ENCODE data around the gene MRPS34.

The MRPS34 gene

DNA sequence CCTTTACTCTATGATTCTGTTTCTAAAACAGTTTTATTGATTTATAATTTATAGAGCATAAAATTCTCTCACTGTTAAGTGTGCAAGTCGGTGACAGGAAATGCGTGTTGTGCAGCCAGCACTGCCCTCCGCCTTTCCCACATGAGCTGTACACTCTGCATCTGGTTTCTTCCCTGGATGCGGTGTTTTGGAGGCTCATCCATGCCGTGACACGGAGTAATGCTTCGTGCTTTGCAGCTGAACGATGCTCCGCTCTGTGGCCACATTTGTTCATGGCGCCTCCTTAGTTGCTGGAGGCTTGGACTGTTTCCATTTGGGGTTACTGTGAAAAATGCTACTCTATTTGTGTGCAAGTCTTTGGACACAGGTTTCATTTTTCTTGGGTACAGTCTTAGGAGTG, 27.8 kb upstream of the MRPS34 start:
- no peaks in the 10 kb centered on the region for H3K9me3 ChIP-seq (ENCODE audit: control insufficient read depth, insufficient read depth, low read depth, low read length)
- peaks cover 0 to 5% of the 10 kb centered on the region in 2 experiments; a peak in 2 of 3 replicates for H3K36me3 ChIP-seq (ENCODE audit: control insufficient read depth in 2 of 2, insufficient read depth in 1 of 2, low read length in 2 of 2)
- H3K4me1 ChIP-seq (ENCODE audit: control insufficient read depth, insufficient read depth, low read length) = no peaks in the 10 kb centered on the region
- H3K27ac ChIP-seq (ENCODE audit: extremely low read depth, low read depth, low read length) = no peak overlapping the region
- H3K4me3 ChIP-seq (ENCODE audit: low read depth, low read length) = no peak overlapping the region
- TF ChIP-seq ZBTB10 (tag by site-specific recombination; IDR thresholded peaks at IDR 0.05) (no peak), ZSCAN16 (tag by site-specific recombination; IDR thresholded peaks at IDR 0.05) (no peak), ZBTB21 (tag by site-specific recombination; IDR thresholded peaks at IDR 0.05) (no peak), ZNF521 (tag by site-specific recombination; IDR thresholded peaks at IDR 0.05) (no peak), ZNF830 (tag by site-specific recombination; IDR thresholded peaks at IDR 0.05; ENCODE audit: low read depth) (no peak), ZNF394 (tag by site-specific recombination; IDR thresholded peaks at IDR 0.05; ENCODE audit: borderline replicate concordance) (no peak), ZNF658 (tag by site-specific recombination; IDR thresholded peaks at IDR 0.05) (no peak), GFI1B (tag by site-specific recombination; IDR thresholded peaks at IDR 0.05) (no peak), ZNF433 (tag by site-specific recombination; IDR thresholded peaks at IDR 0.05; ENCODE audit: low read depth) (no peak), ZNF626 (tag by site-specific recombination; IDR thresholded peaks at IDR 0.05) (no peak), ZNF19 (tag by site-specific recombination; IDR thresholded peaks at IDR 0.05; ENCODE audit: low read depth) (no peak), SCRT2 (tag by site-specific recombination; IDR thresholded peaks at IDR 0.05) (no peak), ZEB2 (tag by site-specific recombination; IDR thresholded peaks at IDR 0.05) (no peak), ZNF654 (tag by site-specific recombination; IDR thresholded peaks at IDR 0.05; ENCODE audit: low read depth) (no peak), ZNF837 (tag by site-specific recombination; IDR thresholded peaks at IDR 0.05) (no peak), ZNF404 (tag by site-specific recombination; IDR thresholded peaks at IDR 0.05) (no peak), TSHZ1 (tag by site-specific recombination; IDR thresholded peaks at IDR 0.05; ENCODE audit: borderline replicate concordance) (no peak), ZNF221 (tag by site-specific recombination; IDR thresholded peaks at IDR 0.05; ENCODE audit: borderline replicate concordance) (no peak)
- TF ChIP-seq, protein P1, sequence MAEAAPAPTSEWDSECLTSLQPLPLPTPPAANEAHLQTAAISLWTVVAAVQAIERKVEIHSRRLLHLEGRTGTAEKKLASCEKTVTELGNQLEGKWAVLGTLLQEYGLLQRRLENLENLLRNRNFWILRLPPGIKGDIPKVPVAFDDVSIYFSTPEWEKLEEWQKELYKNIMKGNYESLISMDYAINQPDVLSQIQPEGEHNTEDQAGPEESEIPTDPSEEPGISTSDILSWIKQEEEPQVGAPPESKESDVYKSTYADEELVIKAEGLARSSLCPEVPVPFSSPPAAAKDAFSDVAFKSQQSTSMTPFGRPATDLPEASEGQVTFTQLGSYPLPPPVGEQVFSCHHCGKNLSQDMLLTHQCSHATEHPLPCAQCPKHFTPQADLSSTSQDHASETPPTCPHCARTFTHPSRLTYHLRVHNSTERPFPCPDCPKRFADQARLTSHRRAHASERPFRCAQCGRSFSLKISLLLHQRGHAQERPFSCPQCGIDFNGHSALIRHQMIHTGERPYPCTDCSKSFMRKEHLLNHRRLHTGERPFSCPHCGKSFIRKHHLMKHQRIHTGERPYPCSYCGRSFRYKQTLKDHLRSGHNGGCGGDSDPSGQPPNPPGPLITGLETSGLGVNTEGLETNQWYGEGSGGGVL (tag by site-specific recombination; IDR thresholded peaks at IDR 0.05) = no peak
- CTCF ChIA-PET = no interaction called here
- POLR2A ChIA-PET = interaction anchor here (1.7 kb wide), 1 partner anchor 18 kb away, joined by 10 read pairs; the partner anchor contains the start of genes NUBP2 and SPSB3
